ENCODE measurements around the gene ACACB.

Gene ACACB

GRCh38 chr12:109277899-109278762 lies 161.7 kb downstream of the ACACB start:
- no peak overlapping the region for H3K27ac ChIP-seq (ENCODE audit: low read depth, low read length)

GRCh38 chr12:109278912-109279311 lies 162.5 kb downstream of the ACACB start:
- no peaks in the 10 kb centered on the region for H3K27me3 ChIP-seq (ENCODE audit: control insufficient read depth, insufficient read depth, low read length)
- peaks cover 7% of the 10 kb centered on the region; the same call in 1 of the 2 replicates for H3K4me1 ChIP-seq (ENCODE audit: control insufficient read depth, insufficient read depth, low read length)

More at GRCh38 chr12:109277899-109278762, 161.7 kb downstream of the ACACB start:
- no peaks in the 10 kb centered on the region for H3K36me3 ChIP-seq (ENCODE audit: control insufficient read depth, insufficient read depth, low read length)
- no peak overlapping the region for H3K9ac ChIP-seq (ENCODE audit: low read length)
- peaks cover 7% of the 10 kb centered on the region; the same call in 1 of the 2 replicates for H3K4me1 ChIP-seq (ENCODE audit: control insufficient read depth, insufficient read depth, low read length)
- H3K4me3 ChIP-seq (ENCODE audit: low read depth, low read length), result no peak overlapping the region
- H3K9me3 ChIP-seq (ENCODE audit: control insufficient read depth, insufficient read depth, low read depth, low read length), result no peaks in the 10 kb centered on the region
- no peaks in the 10 kb centered on the region for H3K27me3 ChIP-seq (ENCODE audit: control insufficient read depth, insufficient read depth, low read length)

GRCh38 chr12:109279525-109279924 lies 163.1 kb downstream of the ACACB start:
- no peak overlapping the region for H3K4me3 ChIP-seq (ENCODE audit: low read depth, low read length)
- H3K9ac ChIP-seq (ENCODE audit: low read length), result no peak overlapping the region
- peaks cover 7% of the 10 kb centered on the region; the same call in 1 of the 2 replicates for H3K4me1 ChIP-seq (ENCODE audit: control insufficient read depth, insufficient read depth, low read length)
- H3K9me3 ChIP-seq (ENCODE audit: control insufficient read depth, insufficient read depth, low read depth, low read length), result no peaks in the 10 kb centered on the region
- H3K36me3 ChIP-seq (ENCODE audit: control insufficient read depth, insufficient read depth, low read length), result no peaks in the 10 kb centered on the region
- no peaks in the 10 kb centered on the region for H3K27me3 ChIP-seq (ENCODE audit: control insufficient read depth, insufficient read depth, low read length)
- no peak overlapping the region for H3K27ac ChIP-seq (ENCODE audit: low read depth, low read length)

More at GRCh38 chr12:109278912-109279311, 162.5 kb downstream of the ACACB start:
- H3K9ac ChIP-seq (ENCODE audit: low read length), result no peak overlapping the region
- no peak overlapping the region for H3K27ac ChIP-seq (ENCODE audit: low read depth, low read length)
- no peak overlapping the region for H3K4me3 ChIP-seq (ENCODE audit: low read depth, low read length)
- no peaks in the 10 kb centered on the region for H3K36me3 ChIP-seq (ENCODE audit: control insufficient read depth, insufficient read depth, low read length)
- H3K9me3 ChIP-seq (ENCODE audit: control insufficient read depth, insufficient read depth, low read depth, low read length), result no peaks in the 10 kb centered on the region

GRCh38 chr12:109281452-109281851 lies 165.1 kb downstream of the ACACB start:
- no peak overlapping the region for H3K9ac ChIP-seq (ENCODE audit: low read length)
- H3K4me3 ChIP-seq (ENCODE audit: low read depth, low read length), result no peak overlapping the region

DNA sequence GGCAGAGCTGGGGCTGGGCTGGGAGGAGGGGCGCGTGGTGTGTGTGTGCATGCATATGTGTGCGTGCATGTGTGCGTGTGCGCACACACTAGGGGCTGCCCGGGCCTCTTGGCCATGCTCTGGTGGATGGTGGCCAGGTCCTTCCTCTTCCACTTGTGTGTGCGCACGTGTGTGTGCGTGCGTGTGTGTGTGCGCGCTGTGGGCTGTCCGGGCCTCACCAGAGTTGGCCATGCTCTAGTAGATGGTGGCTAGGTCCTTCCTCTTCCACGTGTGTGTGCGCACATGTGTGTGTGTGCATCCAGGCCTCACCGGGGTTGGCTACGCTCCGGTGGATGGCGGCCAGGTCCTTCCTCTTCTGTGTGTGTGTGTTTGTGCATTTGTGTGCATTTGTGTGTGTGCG lies 168.0 kb downstream of the ACACB start:
- Histone ChIP-seq H3K27ac (ENCODE audit: low read depth, low read length) (no peak overlapping the region), H3K9me3 (ENCODE audit: control insufficient read depth, insufficient read depth, low read depth, low read length) (no peaks in the 10 kb centered on the region), H3K4me3 (ENCODE audit: low read depth, low read length) (no peak overlapping the region), H3K9ac (ENCODE audit: low read length) (no peak overlapping the region), H3K36me3 (ENCODE audit: control insufficient read depth, insufficient read depth, low read length) (no peaks in the 10 kb centered on the region), H3K27me3 (ENCODE audit: control insufficient read depth, insufficient read depth, low read length) (no peaks in the 10 kb centered on the region), H3K4me1 (ENCODE audit: control insufficient read depth, insufficient read depth, low read length) (no peaks in the 10 kb centered on the region; the same call in 1 of the 2 replicates)

More at GRCh38 chr12:109281452-109281851, 165.1 kb downstream of the ACACB start:
- no peaks in the 10 kb centered on the region for H3K9me3 ChIP-seq (ENCODE audit: control insufficient read depth, insufficient read depth, low read depth, low read length)
- H3K27ac ChIP-seq (ENCODE audit: low read depth, low read length), result no peak overlapping the region
- H3K27me3 ChIP-seq (ENCODE audit: control insufficient read depth, insufficient read depth, low read length), result no peaks in the 10 kb centered on the region
- no peaks in the 10 kb centered on the region for H3K36me3 ChIP-seq (ENCODE audit: control insufficient read depth, insufficient read depth, low read length)
- peaks cover 7% of the 10 kb centered on the region; the same call in 1 of the 2 replicates for H3K4me1 ChIP-seq (ENCODE audit: control insufficient read depth, insufficient read depth, low read length)

DNA sequence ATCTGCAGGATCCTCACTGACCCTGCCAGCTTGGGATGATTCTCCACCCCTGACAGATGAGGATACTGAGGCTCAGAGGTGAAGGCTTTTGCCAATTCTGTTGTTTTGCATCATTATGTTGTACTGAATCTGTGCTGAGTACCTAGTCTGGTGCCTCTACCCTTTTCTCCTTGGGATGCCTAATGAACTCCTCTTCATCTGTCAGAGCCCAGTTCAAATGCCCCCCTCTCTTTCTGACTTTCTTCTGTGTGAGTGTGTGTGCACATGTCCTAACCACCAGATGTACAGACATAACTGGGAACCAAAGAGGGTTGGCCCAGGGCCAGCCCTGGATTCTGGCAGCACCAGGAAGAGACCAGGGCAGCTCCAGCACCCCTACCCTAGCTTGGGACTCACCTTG lies 169.9 kb downstream of the ACACB start:
- no peak overlapping the region for H3K9ac ChIP-seq (ENCODE audit: low read length)
- H3K4me1 ChIP-seq (ENCODE audit: control insufficient read depth, insufficient read depth, low read length), result peaks cover 7% of the 10 kb centered on the region; the same call in 1 of the 2 replicates
- no peaks in the 10 kb centered on the region for H3K36me3 ChIP-seq (ENCODE audit: control insufficient read depth, insufficient read depth, low read length)
- no peak overlapping the region for H3K4me3 ChIP-seq (ENCODE audit: low read depth, low read length)
- no peak overlapping the region for H3K27ac ChIP-seq (ENCODE audit: low read depth, low read length)
- no peaks in the 10 kb centered on the region for H3K9me3 ChIP-seq (ENCODE audit: control insufficient read depth, insufficient read depth, low read depth, low read length)
- no peaks in the 10 kb centered on the region for H3K27me3 ChIP-seq (ENCODE audit: control insufficient read depth, insufficient read depth, low read length)

- no peak overlapping the region for H3K27ac ChIP-seq (ENCODE audit: low read depth, low read length)
- no peak overlapping the region for H3K9ac ChIP-seq (ENCODE audit: low read length)
These were observed 170.3 kb downstream of the ACACB start for GRCh38 chr12:109286652-109287051.

DNA sequence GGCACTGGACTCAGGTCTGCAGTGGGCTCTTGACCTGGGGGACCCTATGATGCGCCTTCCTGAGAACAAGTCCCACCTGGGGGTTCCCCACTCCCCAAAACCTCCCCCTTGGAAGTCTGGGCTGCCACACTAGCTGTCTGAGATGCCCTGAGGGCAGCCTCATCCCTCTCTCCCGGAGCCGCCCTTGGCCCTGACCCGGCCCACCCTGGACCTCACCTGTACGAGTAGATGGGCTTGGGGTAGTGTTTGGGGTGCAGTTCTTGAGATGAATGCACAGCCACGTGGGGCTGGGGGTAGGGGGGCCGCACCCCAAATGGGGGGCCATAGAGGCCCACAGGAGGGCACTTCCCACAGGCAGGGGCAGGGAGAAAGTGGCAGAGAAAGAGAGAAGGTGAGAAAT lies 170.8 kb downstream of the ACACB start:
- no peaks in the 10 kb centered on the region for H3K36me3 ChIP-seq (ENCODE audit: control insufficient read depth, insufficient read depth, low read length)
- no peak overlapping the region for H3K27ac ChIP-seq (ENCODE audit: low read depth, low read length)
- no peak overlapping the region for H3K9ac ChIP-seq (ENCODE audit: low read length)
- H3K9me3 ChIP-seq (ENCODE audit: control insufficient read depth, insufficient read depth, low read depth, low read length), result no peaks in the 10 kb centered on the region
- no peaks in the 10 kb centered on the region for H3K27me3 ChIP-seq (ENCODE audit: control insufficient read depth, insufficient read depth, low read length)
- peaks cover 14% of the 10 kb centered on the region; the same call in 1 of the 2 replicates for H3K4me1 ChIP-seq (ENCODE audit: control insufficient read depth, insufficient read depth, low read length)
- H3K4me3 ChIP-seq (ENCODE audit: low read depth, low read length), result no peak overlapping the region

More at GRCh38 chr12:109286652-109287051, 170.3 kb downstream of the ACACB start:
- H3K4me3 ChIP-seq (ENCODE audit: low read depth, low read length), result no peak overlapping the region
- H3K4me1 ChIP-seq (ENCODE audit: control insufficient read depth, insufficient read depth, low read length), result peaks cover 9% of the 10 kb centered on the region; the same call in 1 of the 2 replicates
- H3K36me3 ChIP-seq (ENCODE audit: control insufficient read depth, insufficient read depth, low read length), result no peaks in the 10 kb centered on the region
- H3K9me3 ChIP-seq (ENCODE audit: control insufficient read depth, insufficient read depth, low read depth, low read length), result no peaks in the 10 kb centered on the region
- H3K27me3 ChIP-seq (ENCODE audit: control insufficient read depth, insufficient read depth, low read length), result no peaks in the 10 kb centered on the region

DNA sequence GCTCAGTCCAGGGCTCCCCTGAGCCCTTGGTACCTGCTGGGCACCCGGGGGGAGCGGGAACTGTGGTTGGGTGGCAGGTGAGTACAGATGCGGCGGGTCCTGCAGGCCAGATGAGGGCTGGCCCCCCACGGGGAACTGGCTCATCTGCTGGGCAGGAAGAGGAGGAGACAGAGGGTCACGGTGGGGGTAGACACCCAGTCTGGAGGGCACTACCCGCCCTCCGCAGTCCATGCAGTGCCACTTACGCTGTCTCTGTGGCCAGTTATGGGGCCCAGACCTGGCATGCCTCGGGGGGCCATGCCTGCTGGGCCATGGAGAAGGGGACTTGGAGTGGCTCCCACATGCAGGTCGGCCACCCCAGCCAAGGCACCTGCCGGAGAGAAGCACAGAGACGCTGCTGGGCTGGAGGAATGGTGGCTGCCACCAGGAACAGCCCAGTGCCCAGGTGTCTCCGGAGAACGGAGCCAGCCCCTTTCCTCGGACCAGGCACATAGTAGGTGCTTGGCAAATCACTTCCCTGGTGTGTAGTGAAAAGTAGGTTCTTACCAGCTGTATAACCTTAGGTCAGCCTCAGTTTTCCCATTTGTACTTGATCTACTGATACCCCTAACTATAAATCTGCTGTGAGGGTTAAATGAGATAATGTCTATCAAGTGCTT lies 171.6 kb downstream of the ACACB start:
- H3K4me3 ChIP-seq (ENCODE audit: low read depth, low read length), result no peak overlapping the region
- H3K27ac ChIP-seq (ENCODE audit: low read depth, low read length), result no peak overlapping the region
- no peaks in the 10 kb centered on the region for H3K27me3 ChIP-seq (ENCODE audit: control insufficient read depth, insufficient read depth, low read length)
- peaks cover 17% of the 10 kb centered on the region; the same call in 1 of the 2 replicates for H3K4me1 ChIP-seq (ENCODE audit: control insufficient read depth, insufficient read depth, low read length)
- H3K9ac ChIP-seq (ENCODE audit: low read length), result no peak overlapping the region
- H3K36me3 ChIP-seq (ENCODE audit: control insufficient read depth, insufficient read depth, low read length), result no peaks in the 10 kb centered on the region
- H3K9me3 ChIP-seq (ENCODE audit: control insufficient read depth, insufficient read depth, low read depth, low read length), result no peaks in the 10 kb centered on the region

- peaks cover 17% of the 10 kb centered on the region; the same call in 1 of the 2 replicates for H3K4me1 ChIP-seq (ENCODE audit: control insufficient read depth, insufficient read depth, low read length)
- no peaks in the 10 kb centered on the region for H3K36me3 ChIP-seq (ENCODE audit: control insufficient read depth, insufficient read depth, low read length)
- H3K4me3 ChIP-seq (ENCODE audit: low read depth, low read length), result no peak overlapping the region
- H3K9me3 ChIP-seq (ENCODE audit: control insufficient read depth, insufficient read depth, low read depth, low read length), result no peaks in the 10 kb centered on the region
- H3K27me3 ChIP-seq (ENCODE audit: control insufficient read depth, insufficient read depth, low read length), result no peaks in the 10 kb centered on the region
- H3K27ac ChIP-seq (ENCODE audit: low read depth, low read length), result no peak overlapping the region
- H3K9ac ChIP-seq (ENCODE audit: low read length), result no peak overlapping the region
These were observed 172.2 kb downstream of the ACACB start for GRCh38 chr12:109288571-109288970.

- H3K27ac ChIP-seq (ENCODE audit: low read depth, low read length), result no peak overlapping the region
- no peaks in the 10 kb centered on the region for H3K36me3 ChIP-seq (ENCODE audit: control insufficient read depth, insufficient read depth, low read length)
- no peaks in the 10 kb centered on the region for H3K9me3 ChIP-seq (ENCODE audit: control insufficient read depth, insufficient read depth, low read depth, low read length)
- peaks cover 17% of the 10 kb centered on the region; the same call in 1 of the 2 replicates for H3K4me1 ChIP-seq (ENCODE audit: control insufficient read depth, insufficient read depth, low read length)
- H3K27me3 ChIP-seq (ENCODE audit: control insufficient read depth, insufficient read depth, low read length), result no peaks in the 10 kb centered on the region
- no peak overlapping the region for H3K4me3 ChIP-seq (ENCODE audit: low read depth, low read length)
- H3K9ac ChIP-seq (ENCODE audit: low read length), result no peak overlapping the region
These were observed 172.6 kb downstream of the ACACB start for GRCh38 chr12:109289004-109289403.

Data from HUES6 (cell line).